Sigmoid colon (tissue), 7 donors: ENCODE data around the gene TMEM107. TPM values are rescaled to one million over a fixed set of nuclear protein-coding genes. Genes with fewer than 3 reads are reported as not detected.
"Not testable (repeated sequence)": the region's sequence is repeated elsewhere in the genome, so short reads cannot be mapped to it uniquely, and the experiment has no call there.

ENCODE experiments used
- DNase-seq: peaks from one replicate; pipeline ENCODE4 v3.0.0-alpha.2; 2019
- H3K27ac ChIP-seq, 4 donors: fragments of 200-600 bp; sonication (generic); one replicate each; pipeline ENCODE4 v1.5.1; 2016 to 2019; ENCODE audit warnings: mild to moderate bottlenecking in 1 of 4
- H3K27me3 ChIP-seq, 3 donors: fragments of 200-600 bp; sonication (generic); one replicate each; pipeline ENCODE4 v1.5.1; 2019; ENCODE audit warnings: mild to moderate bottlenecking in 1 of 3
- H3K36me3 ChIP-seq, 4 donors: fragments of 200-600 bp; sonication (generic); one replicate each; pipeline ENCODE4 v1.5.1; 2016 to 2019
- H3K4me1 ChIP-seq, 4 donors: fragments of 200-600 bp; sonication (generic); one replicate each; pipeline ENCODE4 v1.5.1; 2017 to 2019
- H3K4me3 ChIP-seq, 4 donors: fragments of 200-600 bp; sonication (generic); one replicate each; pipeline ENCODE4 v1.5.1; 2017 to 2019; ENCODE audit warnings: mild to moderate bottlenecking in 2 of 4, moderate library complexity in 1 of 4
- H3K9me3 ChIP-seq, 4 donors: fragments of 200-600 bp in 3 of 4; sonication (generic) in 3 of 4; one replicate each; pipeline versions ENCODE4 v1.5.1 to v1.6.1; 2013 to 2019
- EP300 ChIP-seq, 4 donors: sonication (generic); formaldehyde crosslinking; IDR thresholded peaks; one replicate each; pipeline ENCODE4 v1.6.1; 2017; ENCODE audit warnings: antibody characterized with exemption in 4 of 4
- POLR2A ChIP-seq, 2 donors: fragments of 450-650 bp; IDR thresholded peaks; one replicate each; pipeline ENCODE4 v1.6.1; 2016; ENCODE audit warnings: antibody characterized with exemption in 2 of 2, mild to moderate bottlenecking in 2 of 2, moderate library complexity in 2 of 2
- POLR2AphosphoS5 ChIP-seq, 4 donors: sonication (generic); formaldehyde crosslinking; IDR thresholded peaks; one replicate each; pipeline ENCODE4 v1.6.1; 2017; ENCODE audit warnings: antibody characterized with exemption in 4 of 4
- WGBS, 2 donors: extraction: QIAGEN DNeasy Blood & Tissue Kit; methylation state at CpG; one replicate each; pipeline ENCODE4 v1.1.7; 2013; 5-methylcytosine and 5-hydroxymethylcytosine counted together
- intact Hi-C: fragments of 100-400 bp; cut with DNase I; formaldehyde crosslinking; loops from one replicate; pipeline ENCODE4 v1.15.1; 2023
- polyA plus RNA-seq, 3 donors: library from polyadenylated mRNA; stranded (reverse); fragments of 200-250 nt; gene quantifications; one replicate each; pipeline ENCODE4 v1.2.3, GENCODE V29; 2013
- total RNA-seq, 4 donors: library from RNA; depleted of rRNA; stranded (reverse); fragments of >200 nt; gene quantifications; one replicate each; pipeline ENCODE4 v1.1.0, GENCODE V29; 2016
- TF ChIP-seq, protein P1 (sequence below), 4 experiments: fragments of 450-650 bp in 3 of 4; fragments of 200-600 bp in 1 of 4; IDR thresholded peaks; one replicate each; pipeline ENCODE4 v1.5.1; 2016 to 2019; ENCODE audit warnings: antibody characterized with exemption in 4 of 4, mild to moderate bottlenecking in 3 of 4, moderate library complexity in 2 of 4
- donor health status: healthy with polysubstance abuse.
- donor health status: Bipolar disorder and iron deficiency.
- donor health status: healthy.

Gene TMEM107
- total and polyA plus RNA-seq, 7 donors = 4.6 to 61.7 (median 14.4) TPM

DNA sequence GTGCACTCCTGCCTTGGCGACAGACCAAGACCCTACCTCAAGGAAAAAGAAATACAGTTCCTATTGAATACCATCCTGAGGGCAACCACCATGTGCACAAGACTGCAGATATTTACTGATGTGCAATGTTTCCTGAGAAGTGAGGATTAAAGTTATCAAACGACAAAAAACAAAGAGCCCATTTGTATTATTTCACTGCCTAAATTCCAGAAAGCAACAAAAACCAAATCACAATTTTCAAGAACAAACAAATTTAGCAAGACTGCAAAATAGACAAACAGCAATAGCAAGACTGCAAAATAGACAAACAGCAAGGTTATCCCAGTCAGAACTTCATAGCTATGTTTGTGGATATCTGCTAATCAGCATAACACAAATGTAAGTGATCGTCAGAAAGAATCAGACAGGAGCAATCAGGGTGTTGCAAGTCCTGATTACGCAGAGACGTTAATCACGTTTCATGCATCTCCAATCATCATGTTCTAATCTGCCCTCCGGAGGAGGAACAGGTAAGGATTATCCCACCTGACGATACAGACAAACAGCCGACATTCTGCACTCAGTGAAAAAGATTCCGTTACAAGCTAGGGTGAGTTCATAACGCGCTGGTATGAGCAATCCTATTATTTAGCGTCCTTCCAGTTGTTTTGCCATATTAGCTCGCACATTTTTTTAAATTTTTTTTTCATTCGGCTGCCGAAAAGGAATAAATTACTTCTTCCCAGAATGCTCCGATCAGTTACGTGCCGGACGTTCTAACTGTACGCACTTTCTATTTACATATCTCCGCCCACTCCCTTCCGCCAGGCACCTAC lies 2.9 kb downstream of the TMEM107 start:
- DNase-seq = peak; percentile 93
- no peaks in the 10 kb centered on the region for H3K27me3 ChIP-seq
- no peaks in the 10 kb centered on the region for H3K9me3 ChIP-seq
- 0 to 1% methylated on average over 23 of the region's 23 CpGs for WGBS, 2 donors
- TF ChIP-seq, protein P1, sequence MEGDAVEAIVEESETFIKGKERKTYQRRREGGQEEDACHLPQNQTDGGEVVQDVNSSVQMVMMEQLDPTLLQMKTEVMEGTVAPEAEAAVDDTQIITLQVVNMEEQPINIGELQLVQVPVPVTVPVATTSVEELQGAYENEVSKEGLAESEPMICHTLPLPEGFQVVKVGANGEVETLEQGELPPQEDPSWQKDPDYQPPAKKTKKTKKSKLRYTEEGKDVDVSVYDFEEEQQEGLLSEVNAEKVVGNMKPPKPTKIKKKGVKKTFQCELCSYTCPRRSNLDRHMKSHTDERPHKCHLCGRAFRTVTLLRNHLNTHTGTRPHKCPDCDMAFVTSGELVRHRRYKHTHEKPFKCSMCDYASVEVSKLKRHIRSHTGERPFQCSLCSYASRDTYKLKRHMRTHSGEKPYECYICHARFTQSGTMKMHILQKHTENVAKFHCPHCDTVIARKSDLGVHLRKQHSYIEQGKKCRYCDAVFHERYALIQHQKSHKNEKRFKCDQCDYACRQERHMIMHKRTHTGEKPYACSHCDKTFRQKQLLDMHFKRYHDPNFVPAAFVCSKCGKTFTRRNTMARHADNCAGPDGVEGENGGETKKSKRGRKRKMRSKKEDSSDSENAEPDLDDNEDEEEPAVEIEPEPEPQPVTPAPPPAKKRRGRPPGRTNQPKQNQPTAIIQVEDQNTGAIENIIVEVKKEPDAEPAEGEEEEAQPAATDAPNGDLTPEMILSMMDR (IDR thresholded peaks at IDR 0.05) = no peak
- TF ChIP-seq POLR2A (IDR thresholded peaks at IDR 0.05) = peak; percentile 99 to 100
- TF ChIP-seq EP300 (IDR thresholded peaks at IDR 0.05) = peak in 1 of 4 donors; percentile 35
- peak; percentile 99 to 100 (median 100) for TF ChIP-seq POLR2AphosphoS5 (IDR thresholded peaks at IDR 0.05)
- intact Hi-C loops = no loop called here
- no peaks in the 10 kb centered on the region for H3K36me3 ChIP-seq
- peak overlapping the region; percentile 81 to 89 (median 86) for H3K27ac ChIP-seq
- H3K4me3 ChIP-seq = peak overlapping the region; percentile 15 to 54 (median 43)
- H3K4me1 ChIP-seq = peaks cover 0 to 37% (median 26%) of the 10 kb centered on the region in 4 donors

GRCh38 chr17:8170186-8170585 lies 6.0 kb downstream of the TMEM107 start:
- H3K36me3 ChIP-seq, intact Hi-C loops, DNase-seq, H3K4me3 ChIP-seq, H3K9me3 ChIP-seq, H3K27ac ChIP-seq, H3K27me3 ChIP-seq: not testable (repeated sequence)
- 88 to 90% methylated on average over 19 of the region's 19 CpGs for WGBS, 2 donors
- peaks cover 0 to 19% (median 9%) of the 10 kb centered on the region in 4 donors for H3K4me1 ChIP-seq

DNA sequence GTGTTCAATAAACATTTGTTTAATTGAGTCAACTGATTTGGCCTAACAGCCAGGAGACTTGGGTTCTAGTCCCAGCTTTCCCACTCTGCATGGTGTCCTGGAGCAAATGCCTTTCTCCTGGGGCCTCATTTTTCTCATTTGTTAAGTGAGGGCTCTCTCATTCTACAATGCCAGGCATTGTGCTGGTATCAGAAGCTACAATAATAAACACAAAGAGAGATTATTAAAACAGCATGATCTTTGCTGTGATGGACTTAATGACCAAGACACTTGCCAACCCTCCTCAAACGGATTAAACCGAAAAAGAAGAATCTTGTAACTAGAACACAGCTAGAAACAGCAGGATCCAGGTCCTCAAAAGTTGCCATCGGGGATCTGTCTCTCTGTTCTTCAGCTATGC lies 8.7 kb downstream of the TMEM107 start:
- H3K4me3 ChIP-seq = no peak overlapping the region
- no peaks in the 10 kb centered on the region for H3K36me3 ChIP-seq
- DNase-seq = no peak
- H3K4me1 ChIP-seq = peaks cover 0 to 18% (median 17%) of the 10 kb centered on the region in 4 donors
- TF ChIP-seq, protein P1 (IDR thresholded peaks at IDR 0.05) = no peak
- TF ChIP-seq POLR2AphosphoS5 (IDR thresholded peaks at IDR 0.05) (no peak), POLR2A (IDR thresholded peaks at IDR 0.05) (no peak), EP300 (IDR thresholded peaks at IDR 0.05) (no peak)
- H3K27me3 ChIP-seq = no peaks in the 10 kb centered on the region
- 87 to 91% methylated on average over 3 of the region's 3 CpGs for WGBS, 2 donors
- H3K9me3 ChIP-seq = no peaks in the 10 kb centered on the region
- intact Hi-C loops = no loop called here
- H3K27ac ChIP-seq = no peak overlapping the region

GRCh38 chr17:8166731-8167130 lies 9.4 kb downstream of the TMEM107 start:
- no peak for TF ChIP-seq EP300 (IDR thresholded peaks at IDR 0.05)
- TF ChIP-seq, protein P1 (IDR thresholded peaks at IDR 0.05) = no peak
- no peak for DNase-seq
- Histone ChIP-seq H3K4me3 (no peak overlapping the region), H3K27ac (no peak overlapping the region), H3K27me3 (no peaks in the 10 kb centered on the region), H3K4me1 (peaks cover 0 to 22% (median 20%) of the 10 kb centered on the region in 4 donors), H3K36me3 (no peaks in the 10 kb centered on the region), H3K9me3 (no peaks in the 10 kb centered on the region)
- intact Hi-C loops = no loop called here
- 92 to 93% methylated on average over 6 of the region's 6 CpGs for WGBS, 2 donors

DNA sequence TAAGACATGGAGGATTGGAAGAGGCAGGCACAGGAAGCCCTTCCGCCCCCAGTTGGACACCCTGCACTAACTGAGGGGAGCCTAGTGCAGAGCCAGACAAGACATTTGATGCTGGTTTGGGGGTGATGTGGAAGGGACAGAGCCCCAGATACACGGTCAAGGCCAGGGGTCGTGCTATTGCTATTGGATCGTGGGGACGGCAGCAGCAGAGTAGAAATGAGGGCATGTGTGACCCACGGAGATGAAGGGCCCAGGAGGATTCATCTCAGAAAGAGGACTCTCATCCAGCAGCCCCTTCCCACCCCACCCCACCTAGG lies 11.4 kb downstream of the TMEM107 start:
- WGBS, 2 donors = 74 to 77% methylated on average over 6 of the region's 6 CpGs
- intact Hi-C loops = loop anchor here (5.0 kb wide), 1 partner anchor 58 kb away; no protein-coding TSS in a partner anchor
- TF ChIP-seq EP300 (IDR thresholded peaks at IDR 0.05) (no peak), POLR2A (IDR thresholded peaks at IDR 0.05) (no peak), POLR2AphosphoS5 (IDR thresholded peaks at IDR 0.05) (no peak)
- TF ChIP-seq, protein P1 (IDR thresholded peaks at IDR 0.05) = no peak
- peaks cover 0 to 14% (median 10%) of the 10 kb centered on the region in 4 donors for H3K36me3 ChIP-seq
- peaks cover 0 to 40% (median 35%) of the 10 kb centered on the region in 4 donors for H3K4me1 ChIP-seq
- H3K9me3 ChIP-seq = no peaks in the 10 kb centered on the region
- no peak overlapping the region for H3K4me3 ChIP-seq
- H3K27me3 ChIP-seq = no peaks in the 10 kb centered on the region
- DNase-seq = peak; percentile 63
- H3K27ac ChIP-seq = peak overlapping the region; percentile 98 to 100 (median 99)
